DOHH2 (cell line): ENCODE data around the gene RFPL4A.
"Not testable (repeated sequence)": the region's sequence is repeated elsewhere in the genome, so short reads cannot be mapped to it uniquely, and the experiment has no call there.

Experiments
- H3F3A ChIP-seq: fragments of 200-600 bp; sonication (generic), shearing (Covaris generic); 2 replicates; pipeline ENCODE4 v1.6.0; 2016; ENCODE audit warnings: antibody characterized with exemption, mild to moderate bottlenecking; ENCODE audit not compliant: control insufficient read depth, insufficient read depth
- H3K27ac ChIP-seq: fragments of 200-600 bp; sonication (generic); 2 replicates; pipeline ENCODE4 v1.5.1; 2014; ENCODE audit warnings: low read depth, mild to moderate bottlenecking, low read length, moderate library complexity
- H3K27me3 ChIP-seq: fragments of 200-600 bp; sonication (generic); 2 replicates; pipeline ENCODE4 v1.6.1; 2014; ENCODE audit warnings: mild to moderate bottlenecking, low read length, mixed read lengths; ENCODE audit not compliant: control insufficient read depth
- H3K36me3 ChIP-seq: fragments of 200-600 bp; sonication (generic); 2 replicates; pipeline ENCODE4 v1.6.1; 2014; ENCODE audit warnings: mild to moderate bottlenecking, low read length, moderate library complexity, mixed read lengths; ENCODE audit not compliant: control insufficient read depth
- H3K4me1 ChIP-seq: fragments of 200-600 bp; sonication (generic); 2 replicates; pipeline ENCODE4 v1.6.1; 2014; ENCODE audit warnings: mild to moderate bottlenecking, low read length, mixed read lengths; ENCODE audit not compliant: control insufficient read depth
- H3K4me2 ChIP-seq: fragments of 200-600 bp; sonication (generic); 2 replicates; pipeline ENCODE4 v1.6.0; 2014; ENCODE audit warnings: mild to moderate bottlenecking, low read length, moderate library complexity
- H3K4me3 ChIP-seq: fragments of 200-600 bp; sonication (generic); 2 replicates; pipeline ENCODE4 v1.5.1; 2014; ENCODE audit warnings: mild to moderate bottlenecking, low read length, mixed read lengths
- H3K79me2 ChIP-seq: fragments of 200-600 bp; sonication (generic); 2 replicates; pipeline ENCODE4 v1.6.1; 2014; ENCODE audit warnings: mild to moderate bottlenecking, low read length, mixed read lengths; ENCODE audit not compliant: control insufficient read depth
- H3K9me2 ChIP-seq: fragments of 200-600 bp; sonication (generic); replicated peaks from 2 replicates; pipeline ENCODE4 v1.6.1; 2014; ENCODE audit warnings: mild to moderate bottlenecking, low read length, mixed read lengths; ENCODE audit not compliant: control insufficient read depth
- H3K9me3 ChIP-seq: fragments of 200-600 bp; sonication (generic); 2 replicates; pipeline ENCODE4 v1.6.1; 2014; ENCODE audit warnings: antibody characterized with exemption, low read length, mixed read lengths; ENCODE audit not compliant: control insufficient read depth, insufficient read depth
- H4K20me1 ChIP-seq: fragments of 200-600 bp; sonication (generic); 2 replicates; pipeline ENCODE4 v1.6.0; 2014; ENCODE audit warnings: low read depth, mild to moderate bottlenecking, antibody characterized with exemption, low read length, moderate library complexity; ENCODE audit not compliant: control insufficient read depth, insufficient read depth
- EZH2phosphoT487 ChIP-seq: fragments of 200-600 bp; sonication (generic); IDR thresholded peaks from 2 replicates; pipeline ENCODE4 v1.6.1; 2017; ENCODE audit warnings: borderline replicate concordance, mild to moderate bottlenecking, antibody characterized with exemption, low read length, moderate library complexity, mixed read lengths
- TF ChIP-seq, protein P1 (sequence below): fragments of 200-600 bp; sonication (generic); IDR thresholded peaks from one replicate; pipeline ENCODE4 v1.5.1; 2014; ENCODE audit warnings: antibody characterized with exemption, mild to moderate bottlenecking, low read depth, low read length; ENCODE audit not compliant: poor library complexity, severe bottlenecking

Gene RFPL4A

DNA sequence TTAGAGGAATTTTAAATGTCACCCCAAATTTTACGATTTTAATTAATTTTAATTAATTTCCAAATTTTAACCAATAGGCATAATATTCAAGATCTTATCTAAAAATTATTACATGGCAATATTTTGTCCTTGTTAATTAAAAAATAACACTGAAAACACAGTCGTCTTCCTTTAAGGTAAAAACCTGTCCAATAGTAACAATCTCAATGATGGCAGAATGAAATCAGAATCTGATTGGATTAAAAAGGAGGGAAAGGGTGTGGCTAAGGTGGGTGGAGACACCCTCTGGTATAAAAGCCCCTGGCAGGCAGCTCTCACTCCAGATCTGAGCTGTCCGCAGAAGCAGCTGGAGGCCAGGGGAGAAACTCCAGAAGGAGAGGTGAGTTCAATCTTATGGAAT is at the start of gene RFPL4A:
TSS of gene RFPL4A (plus strand) at position 301 of the 400 bp plus-strand sequence. CDS start 2,704 bp downstream, outside the sequence.
- not testable (repeated sequence) for H3K9me3 ChIP-seq, H3K36me3 ChIP-seq, H3K79me2 ChIP-seq, H3K9me2 ChIP-seq, H3K27me3 ChIP-seq, H3K4me2 ChIP-seq, H3K4me1 ChIP-seq, H3F3A ChIP-seq, H4K20me1 ChIP-seq, H3K27ac ChIP-seq, H3K4me3 ChIP-seq

DNA sequence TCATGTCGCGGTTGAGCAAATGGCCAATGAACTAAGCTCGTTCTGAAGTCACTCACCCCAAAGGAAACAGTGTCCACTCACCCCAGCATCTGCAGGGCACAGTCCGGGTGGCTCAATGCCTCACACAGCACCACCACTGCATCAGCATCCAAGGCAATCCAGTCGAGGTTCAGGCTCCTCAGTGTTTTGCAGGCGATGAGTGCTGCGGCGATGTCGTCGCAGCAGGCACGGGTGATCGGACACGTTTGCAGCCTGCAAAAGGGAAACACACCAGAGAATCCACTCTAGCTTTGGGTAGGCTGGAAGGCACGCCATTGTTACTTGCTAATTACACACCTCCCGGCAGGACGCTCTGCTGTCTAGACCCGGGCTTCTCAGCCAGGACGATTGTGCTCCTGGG is 47.2 kb upstream of the RFPL4A start:
- Histone ChIP-seq H3K4me3 (no peak overlapping the region), H3F3A (0 out of 2 replicates have a peak, but pooled peaks cover 2% of the 10 kb centered on the region), H3K4me2 (no peak overlapping the region), H3K9me3 (no peaks in the 10 kb centered on the region), H3K36me3 (no peaks in the 10 kb centered on the region), H3K79me2 (no peaks in the 10 kb centered on the region), H3K27me3 (no peaks in the 10 kb centered on the region), H4K20me1 (no peaks in the 10 kb centered on the region), H3K9me2 (no peaks in the 10 kb centered on the region), H3K4me1 (no peaks in the 10 kb centered on the region), H3K27ac (no peak overlapping the region)
- TF ChIP-seq EZH2phosphoT487, result no peak
- TF ChIP-seq, protein P1, sequence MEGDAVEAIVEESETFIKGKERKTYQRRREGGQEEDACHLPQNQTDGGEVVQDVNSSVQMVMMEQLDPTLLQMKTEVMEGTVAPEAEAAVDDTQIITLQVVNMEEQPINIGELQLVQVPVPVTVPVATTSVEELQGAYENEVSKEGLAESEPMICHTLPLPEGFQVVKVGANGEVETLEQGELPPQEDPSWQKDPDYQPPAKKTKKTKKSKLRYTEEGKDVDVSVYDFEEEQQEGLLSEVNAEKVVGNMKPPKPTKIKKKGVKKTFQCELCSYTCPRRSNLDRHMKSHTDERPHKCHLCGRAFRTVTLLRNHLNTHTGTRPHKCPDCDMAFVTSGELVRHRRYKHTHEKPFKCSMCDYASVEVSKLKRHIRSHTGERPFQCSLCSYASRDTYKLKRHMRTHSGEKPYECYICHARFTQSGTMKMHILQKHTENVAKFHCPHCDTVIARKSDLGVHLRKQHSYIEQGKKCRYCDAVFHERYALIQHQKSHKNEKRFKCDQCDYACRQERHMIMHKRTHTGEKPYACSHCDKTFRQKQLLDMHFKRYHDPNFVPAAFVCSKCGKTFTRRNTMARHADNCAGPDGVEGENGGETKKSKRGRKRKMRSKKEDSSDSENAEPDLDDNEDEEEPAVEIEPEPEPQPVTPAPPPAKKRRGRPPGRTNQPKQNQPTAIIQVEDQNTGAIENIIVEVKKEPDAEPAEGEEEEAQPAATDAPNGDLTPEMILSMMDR, result no peak

DNA sequence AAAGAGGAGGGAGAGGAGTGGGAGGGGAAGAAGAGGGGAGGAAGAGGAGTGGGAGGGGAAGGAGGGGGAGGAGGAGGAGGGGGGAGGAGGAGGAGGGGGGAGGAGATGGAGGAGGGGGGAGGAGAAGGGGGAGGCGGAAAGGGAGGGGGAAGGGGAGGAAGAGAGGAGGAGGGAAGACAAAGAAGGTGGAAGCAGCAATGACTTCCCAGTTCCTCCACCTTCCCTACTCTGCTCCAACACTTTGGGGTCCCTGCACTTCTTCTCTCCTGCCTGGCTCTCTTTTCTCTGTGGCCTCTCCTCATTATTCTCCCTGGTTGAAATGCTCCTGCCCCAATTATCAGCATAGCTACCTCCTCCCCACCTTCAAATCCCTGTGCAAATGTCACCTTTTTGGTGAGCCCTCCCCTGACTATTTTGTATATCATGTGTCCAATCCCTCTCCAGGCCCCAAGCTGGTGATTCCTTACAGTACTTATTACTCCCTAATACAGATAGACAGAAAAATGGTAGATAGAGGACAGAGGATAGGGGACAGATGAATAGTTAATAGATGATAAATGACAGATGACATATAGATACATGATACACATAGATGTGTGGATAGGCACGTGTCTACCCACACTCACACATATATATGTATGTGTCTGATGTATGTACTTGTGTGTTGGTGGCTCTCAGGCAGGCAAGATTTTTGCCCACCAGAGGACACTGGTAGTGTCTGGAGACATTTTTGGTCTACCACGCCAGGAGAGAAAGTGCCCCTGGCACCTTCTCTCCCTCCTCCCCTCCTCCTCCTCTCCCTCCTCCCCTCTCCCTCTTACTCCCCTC is 45.9 kb upstream of the RFPL4A start:
- no peaks in the 10 kb centered on the region for H3K27me3 ChIP-seq
- H3K4me2 ChIP-seq, result no peak overlapping the region
- no peaks in the 10 kb centered on the region for H3K79me2 ChIP-seq
- TF ChIP-seq EZH2phosphoT487, result no peak
- TF ChIP-seq, protein P1, result no peak
- H3F3A ChIP-seq, result no peaks in the 10 kb centered on the region
- H3K36me3 ChIP-seq, result no peaks in the 10 kb centered on the region
- H4K20me1 ChIP-seq, result no peaks in the 10 kb centered on the region
- no peak overlapping the region for H3K27ac ChIP-seq
- no peaks in the 10 kb centered on the region for H3K9me3 ChIP-seq
- no peaks in the 10 kb centered on the region for H3K9me2 ChIP-seq
- no peaks in the 10 kb centered on the region for H3K4me1 ChIP-seq
- no peak overlapping the region for H3K4me3 ChIP-seq

GRCh38 chr19:55716531-55716930 is 42.4 kb upstream of the RFPL4A start:
- Histone ChIP-seq H4K20me1 (no peaks in the 10 kb centered on the region), H3K79me2 (no peaks in the 10 kb centered on the region), H3K27ac (no peak overlapping the region), H3K9me2 (no peaks in the 10 kb centered on the region), H3K4me3 (no peak overlapping the region), H3K27me3 (no peaks in the 10 kb centered on the region), H3K9me3 (peaks cover 3% of the 10 kb centered on the region), H3F3A (no peaks in the 10 kb centered on the region), H3K4me2 (no peak overlapping the region), H3K36me3 (no peaks in the 10 kb centered on the region), H3K4me1 (no peaks in the 10 kb centered on the region)
- TF ChIP-seq, protein P1, result no peak
- no peak for TF ChIP-seq EZH2phosphoT487
